Liver (tissue), 9 donors: ENCODE measurements around the gene ZSCAN1. TPM values are rescaled to one million over a fixed set of nuclear protein-coding genes. Genes with fewer than 3 reads are reported as not detected.

Experiments used
- DNase-seq: peaks from one replicate; pipeline ENCODE4 v3.0.0-alpha.2; 2017; ENCODE audit warnings: low spot score
- H3K27ac ChIP-seq, 2 donors: one replicate each; pipeline ENCODE4 v1.7.0; 2013; ENCODE audit warnings: inconsistent platforms in 2 of 2, low read length in 2 of 2, control low read depth in 1 of 2, low read depth in 1 of 2, mild to moderate bottlenecking in 1 of 2
- H3K27me3 ChIP-seq, 4 donors: one replicate each; pipeline versions ENCODE4 v1.6.1 to v1.7.0; 2013; ENCODE audit warnings: low read length in 3 of 4, inconsistent platforms in 1 of 4, mild to moderate bottlenecking in 1 of 4, moderate library complexity in 1 of 4; ENCODE audit not compliant: control insufficient read depth in 4 of 4, insufficient read depth in 4 of 4
- H3K36me3 ChIP-seq, 4 donors: one replicate each; pipeline versions ENCODE4 v1.6.1 to v1.7.0; 2013; ENCODE audit warnings: low read length in 3 of 4, mild to moderate bottlenecking in 3 of 4, low read depth in 1 of 4, moderate library complexity in 1 of 4; ENCODE audit not compliant: control insufficient read depth in 4 of 4, insufficient read depth in 3 of 4
- H3K4me1 ChIP-seq, 4 donors: one replicate each; pipeline versions ENCODE4 v1.6.1 to v1.7.0; 2013; ENCODE audit warnings: low read length in 3 of 4, mild to moderate bottlenecking in 3 of 4, moderate library complexity in 1 of 4; ENCODE audit not compliant: control insufficient read depth in 4 of 4, insufficient read depth in 4 of 4
- H3K4me3 ChIP-seq, 3 donors: one replicate each; pipeline versions ENCODE4 v1.6.1 to v1.7.0; 2013; ENCODE audit warnings: low read length in 3 of 3, control low read depth in 1 of 3, low read depth in 1 of 3, mild to moderate bottlenecking in 1 of 3
- H3K9ac ChIP-seq, 2 donors: one replicate each; pipeline ENCODE4 v1.7.0; 2013; ENCODE audit warnings: low read length in 2 of 2, mild to moderate bottlenecking in 2 of 2, moderate library complexity in 2 of 2, control low read depth in 1 of 2, low read depth in 1 of 2
- H3K9me3 ChIP-seq, 4 donors: one replicate each; pipeline versions ENCODE4 v1.6.1 to v1.7.0; 2013; ENCODE audit warnings: low read length in 3 of 4; ENCODE audit not compliant: control insufficient read depth in 4 of 4
- CTCF ChIP-seq: fragments of 150-350 bp; IDR thresholded peaks from 2 replicates; pipeline ENCODE4 v1.5.1; 2017; ENCODE audit warnings: improper control_type of control experiment, low read depth, low read length; ENCODE audit not compliant: missing input control
- EGR1 ChIP-seq, 2 donors: IDR thresholded peaks; 2 replicates each; pipeline ENCODE4 v1.6.1; 2016 to 2018; ENCODE audit warnings: antibody characterized with exemption in 2 of 2, low read depth in 2 of 2
- FOXA2 ChIP-seq: IDR thresholded peaks from 2 replicates; pipeline ENCODE4 v1.6.1; 2016; ENCODE audit warnings: antibody characterized with exemption
- GABPA ChIP-seq, 2 donors: IDR thresholded peaks in 1 of 2; conservative IDR thresholded peaks in 1 of 2; 2 replicates each; pipeline ENCODE4 v1.6.1; 2016; ENCODE audit warnings: antibody characterized with exemption in 2 of 2, mild to moderate bottlenecking in 1 of 2, moderate library complexity in 1 of 2
- HNF4A ChIP-seq, 2 donors: conservative IDR thresholded peaks; 2 replicates each; pipeline ENCODE4 v1.6.1; 2016; ENCODE audit warnings: antibody characterized with exemption in 2 of 2, mild to moderate bottlenecking in 2 of 2
- HNF4G ChIP-seq: IDR thresholded peaks from 2 replicates; pipeline ENCODE4 v1.6.1; 2016; ENCODE audit warnings: antibody characterized with exemption
- JUND ChIP-seq, 2 donors: IDR thresholded peaks; 2 replicates each; pipeline ENCODE4 v1.6.1; 2016; ENCODE audit warnings: antibody characterized with exemption in 2 of 2
- NR2F2 ChIP-seq: IDR thresholded peaks from 2 replicates; pipeline ENCODE4 v1.6.1; 2016; ENCODE audit warnings: antibody characterized with exemption
- RAD21 ChIP-seq, 2 donors: IDR thresholded peaks; 2 replicates each; pipeline ENCODE4 v1.6.1; 2016; ENCODE audit warnings: antibody characterized with exemption in 2 of 2, mild to moderate bottlenecking in 2 of 2
- REST ChIP-seq: IDR thresholded peaks from 2 replicates; pipeline ENCODE4 v1.6.1; 2016; ENCODE audit warnings: antibody characterized with exemption, mild to moderate bottlenecking
- RXRA ChIP-seq, 2 donors: IDR thresholded peaks; 2 replicates each; pipeline ENCODE4 v1.6.1; 2017 to 2018; ENCODE audit warnings: antibody characterized with exemption in 2 of 2, mild to moderate bottlenecking in 1 of 2
- TAF1 ChIP-seq: conservative IDR thresholded peaks from 2 replicates; pipeline ENCODE4 v1.6.1; 2016; ENCODE audit warnings: antibody characterized with exemption, mild to moderate bottlenecking
- YY1 ChIP-seq: IDR thresholded peaks from 2 replicates; pipeline ENCODE4 v1.6.1; 2016; ENCODE audit warnings: antibody characterized with exemption, mild to moderate bottlenecking
- ZBTB33 ChIP-seq: IDR thresholded peaks from 2 replicates; pipeline ENCODE4 v1.6.1; 2016; ENCODE audit warnings: antibody characterized with exemption
- WGBS: extraction: QIAGEN DNeasy Blood & Tissue Kit; methylation state at CpG from one replicate; pipeline ENCODE4 v1.1.7; 2013; 5-methylcytosine and 5-hydroxymethylcytosine counted together
- polyA plus RNA-seq, 2 donors: library from polyadenylated mRNA; stranded (reverse) in 1 of 2; unstranded in 1 of 2; fragments of 200-250 nt in 1 of 2; fragments of >200 nt in 1 of 2; fragmentation: Nextera tagmentation in 1 of 2; extraction: Ambion mirVana in 1 of 2; gene quantifications; one replicate each; pipeline versions ENCODE4 v1.2.1 to v1.2.3, GENCODE V29; 2013 to 2015
- total RNA-seq, 2 donors: library from RNA; depleted of rRNA; stranded (reverse); fragments of >200 nt; gene quantifications; one replicate each; pipeline ENCODE4 v1.2.3, GENCODE V29; 2014
- TF ChIP-seq, protein P1 (sequence below): IDR thresholded peaks from 2 replicates; pipeline ENCODE4 v1.6.1; 2016; ENCODE audit warnings: antibody characterized with exemption
- donor health status: healthy.
- donor health status: healthy.
- donor health status: healthy.
- donor health status: healthy.
- donor health status: healthy.

Gene ZSCAN1
- total and polyA plus RNA-seq, 4 donors = 0.13 TPM; not detected in 3

DNA sequence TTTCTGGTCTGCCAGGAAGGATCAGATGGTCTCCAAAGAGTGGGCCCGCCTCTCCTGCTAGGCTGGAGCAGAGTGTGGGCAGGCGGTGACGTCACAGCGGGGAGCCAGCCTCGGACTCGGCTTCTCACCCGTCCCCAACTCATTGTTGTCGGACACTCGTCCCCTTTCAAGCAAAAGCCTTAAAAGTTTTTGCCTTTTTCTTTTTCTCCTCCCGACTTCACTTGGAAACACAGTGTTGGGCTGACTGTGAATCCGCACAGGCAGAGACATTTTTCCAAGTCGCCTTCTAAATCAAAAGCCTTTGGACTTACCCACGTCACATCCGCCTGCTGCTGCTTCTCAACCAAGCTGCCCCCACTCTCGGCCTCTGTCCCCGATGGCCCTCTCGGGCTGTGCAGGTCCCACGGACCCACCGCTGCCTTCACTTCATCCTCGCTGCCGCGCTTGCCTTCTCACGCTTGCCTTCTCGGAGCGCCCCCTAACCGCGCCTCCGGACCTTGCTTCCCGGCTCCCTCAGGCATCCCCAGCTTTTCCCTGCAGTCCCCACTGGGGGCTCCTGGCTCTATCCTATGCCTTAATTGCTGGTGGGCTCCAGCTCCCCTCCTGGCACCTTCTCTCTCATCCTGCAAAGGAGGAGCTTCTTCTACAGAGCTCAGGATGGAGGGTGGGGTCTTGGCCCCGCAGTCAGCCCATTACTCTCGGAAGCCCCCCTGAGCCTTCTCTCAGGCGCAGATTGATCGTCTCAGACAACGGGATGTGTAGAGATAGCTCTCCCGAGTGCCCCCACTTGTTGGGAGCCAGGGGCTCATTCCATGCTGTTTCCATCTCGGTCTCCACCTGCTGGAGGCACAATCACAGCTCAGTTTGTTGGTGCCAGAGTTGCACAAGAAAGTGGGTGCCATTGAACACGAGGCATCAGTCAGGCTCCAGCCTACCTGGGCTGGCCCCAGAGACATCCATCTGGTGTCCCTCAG, 21.4 kb downstream of the ZSCAN1 start:
- Histone ChIP-seq H3K9ac (peak overlapping the region in 1 of 2 donors; percentile 9), H3K4me1 (no peaks in the 10 kb centered on the region), H3K27ac (peak overlapping the region in 1 of 2 donors; percentile 54), H3K4me3 (peak overlapping the region; percentile 16 to 39 (median 18)), H3K27me3 (no peaks in the 10 kb centered on the region), H3K36me3 (no peaks in the 10 kb centered on the region), H3K9me3 (peaks cover 20 to 62% (median 36%) of the 10 kb centered on the region in 4 donors)
- TF ChIP-seq GABPA (IDR thresholded peaks at IDR 0.05 in 1 of 2, conservative IDR thresholded peaks at IDR 0.05 in 1 of 2) (no peak), EGR1 (IDR thresholded peaks at IDR 0.05; ENCODE audit: low read depth in 2 of 2) (no peak), HNF4G (no peak), RAD21 (IDR thresholded peaks at IDR 0.05) (no peak), YY1 (no peak), HNF4A (conservative IDR thresholded peaks at IDR 0.05) (no peak), ZBTB33 (no peak), RXRA (IDR thresholded peaks at IDR 0.05) (no peak), REST (no peak), CTCF (no peak), FOXA2 (no peak), NR2F2 (no peak), TAF1 (no peak), JUND (IDR thresholded peaks at IDR 0.05) (no peak)
- TF ChIP-seq, protein P1, sequence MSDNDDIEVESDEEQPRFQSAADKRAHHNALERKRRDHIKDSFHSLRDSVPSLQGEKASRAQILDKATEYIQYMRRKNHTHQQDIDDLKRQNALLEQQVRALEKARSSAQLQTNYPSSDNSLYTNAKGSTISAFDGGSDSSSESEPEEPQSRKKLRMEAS = no peak
- WGBS = 43% methylated on average over 37 of the region's 37 CpGs
- no peak for DNase-seq
